HS-5 (cell line): ENCODE data around the gene OR2C1.

ENCODE experiments used
- DNase-seq: peaks from one replicate; pipeline ENCODE4 v3.0.0-alpha.2; 2012; ENCODE audit warnings: low read depth

Gene OR2C1

DNA sequence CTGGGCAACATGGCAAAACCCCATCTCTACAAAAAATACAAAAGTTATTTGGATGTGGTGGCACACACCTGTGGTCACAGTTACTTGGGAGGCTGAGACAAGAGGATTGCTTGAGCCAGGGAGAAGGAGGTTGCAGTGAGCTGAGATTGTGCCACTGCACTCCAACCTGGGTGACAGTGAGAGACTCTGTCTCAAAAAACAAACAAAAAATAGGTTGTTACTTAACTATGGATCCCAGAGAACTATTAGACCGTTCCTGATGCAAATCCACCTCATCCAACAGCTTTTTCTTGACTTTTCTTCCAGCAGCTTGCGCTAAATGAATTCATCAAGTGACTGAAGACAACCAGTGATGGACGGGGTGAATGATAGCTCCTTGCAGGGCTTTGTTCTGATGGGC lies at the start of gene OR2C1:
Gene OR2C1 (plus strand): TSS at position 301 of the 400 bp plus-strand sequence. CDS start 52 bp downstream, at position 353.
- no peak for DNase-seq

DNA sequence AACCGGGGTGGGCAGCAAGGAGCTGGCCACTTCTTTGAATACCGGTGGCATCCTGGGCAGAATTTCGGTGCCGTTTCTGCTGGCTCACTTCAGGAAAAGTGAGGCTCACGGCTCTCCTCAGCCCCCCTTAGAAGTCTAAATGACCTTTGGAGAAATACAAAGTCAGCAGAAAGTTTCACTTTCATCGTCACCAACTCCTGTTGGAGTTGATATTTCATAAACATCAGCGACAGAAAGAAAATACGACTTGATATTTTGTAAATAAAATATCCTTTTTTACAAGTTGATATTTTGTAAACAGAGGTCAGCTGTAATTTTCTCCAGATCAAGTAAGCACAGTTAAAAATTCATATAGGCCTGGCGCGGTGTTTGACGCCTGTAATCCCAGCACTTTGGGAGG lies 49.6 kb upstream of the OR2C1 start:
- no peak for DNase-seq

DNA sequence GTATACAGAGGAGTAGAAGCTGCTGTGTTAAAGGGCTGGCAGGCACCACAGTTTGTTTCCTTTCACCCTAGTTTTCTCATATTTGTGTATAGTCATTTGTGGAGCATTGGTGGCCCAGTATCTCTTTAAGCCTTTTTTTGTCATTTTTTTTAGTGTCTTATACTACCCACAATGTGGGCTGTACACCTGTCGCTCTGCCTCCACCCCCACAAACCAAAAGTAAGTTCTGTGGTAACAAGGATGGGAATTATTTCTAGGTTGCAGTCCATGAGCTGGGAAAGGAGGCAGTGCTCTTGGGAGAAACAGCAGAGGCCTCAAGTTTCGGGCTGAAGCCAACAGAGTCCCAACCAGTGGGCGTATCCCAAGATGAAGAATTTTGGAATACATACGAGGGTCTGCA lies 44.2 kb upstream of the OR2C1 start:
- DNase-seq = no peak

DNA sequence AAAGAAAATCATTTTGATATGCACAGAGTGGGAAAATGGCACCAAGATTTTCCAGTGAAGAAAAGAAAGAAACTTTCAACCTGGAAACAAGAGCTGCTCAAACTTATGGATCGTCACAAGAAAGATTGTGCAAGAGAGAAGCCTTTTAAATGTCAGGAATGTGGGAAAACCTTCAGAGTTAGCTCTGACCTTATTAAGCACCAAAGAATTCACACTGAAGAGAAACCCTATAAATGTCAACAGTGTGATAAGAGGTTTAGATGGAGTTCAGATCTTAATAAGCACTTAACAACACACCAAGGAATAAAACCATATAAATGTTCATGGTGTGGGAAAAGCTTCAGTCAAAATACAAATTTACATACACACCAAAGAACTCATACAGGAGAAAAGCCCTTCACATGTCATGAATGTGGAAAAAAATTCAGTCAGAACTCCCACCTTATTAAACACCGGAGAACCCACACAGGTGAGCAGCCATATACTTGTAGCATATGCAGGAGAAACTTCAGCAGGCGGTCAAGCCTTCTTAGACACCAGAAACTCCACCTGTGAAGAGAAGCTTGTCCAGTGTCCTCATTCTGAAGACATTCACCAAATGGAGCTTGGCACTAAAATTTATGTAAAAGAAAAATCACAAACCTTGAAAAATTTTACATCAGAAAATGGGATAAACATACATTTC lies 38.2 kb upstream of the OR2C1 start:
- DNase-seq = no peak

DNA sequence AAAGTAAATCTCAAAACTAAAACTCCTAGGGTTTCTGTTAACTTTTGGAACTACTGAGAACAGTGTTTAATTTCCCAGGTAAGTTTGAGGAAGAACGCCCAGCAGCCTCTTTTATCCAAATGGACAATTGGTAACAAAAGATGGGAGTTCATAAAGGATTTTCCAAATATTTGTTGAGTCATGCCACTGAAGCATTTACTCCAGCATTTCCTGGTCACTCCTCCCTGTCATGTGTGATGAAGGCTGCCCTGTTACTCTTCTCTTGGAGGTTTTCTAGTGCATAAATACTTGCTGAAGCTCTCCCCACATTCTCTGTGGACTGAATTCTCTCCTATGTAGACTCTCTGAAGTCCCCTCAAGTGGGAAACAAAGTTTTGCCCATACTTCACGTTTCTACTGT lies 33.9 kb upstream of the OR2C1 start:
- DNase-seq = no peak

- no peak for DNase-seq
These were observed 28.2 kb upstream of the OR2C1 start for GRCh38 chr16:3327514-3327913.

DNA sequence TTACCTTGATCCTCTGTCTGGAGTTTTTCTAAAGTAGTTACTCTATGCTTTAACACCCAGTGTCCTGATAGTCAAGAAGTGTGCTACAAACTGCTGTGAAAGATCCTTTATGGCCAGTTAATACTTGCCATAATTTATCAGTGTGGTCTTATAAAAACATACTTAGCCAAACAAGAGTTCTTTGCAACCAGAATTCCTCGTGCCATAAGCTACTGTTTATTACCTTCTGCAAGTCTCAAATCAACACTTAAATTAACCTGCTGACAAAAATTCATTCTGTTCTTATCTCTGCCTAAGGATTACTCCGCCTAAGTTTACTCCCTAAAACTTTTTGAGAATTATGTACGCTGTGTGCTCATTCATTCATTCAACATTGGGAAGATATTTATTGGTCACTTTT lies 27.6 kb upstream of the OR2C1 start:
- DNase-seq = no peak

GRCh38 chr16:3328643-3329042 lies 27.0 kb upstream of the OR2C1 start:
- DNase-seq = no peak

GRCh38 chr16:3346041-3346440 lies 9.6 kb upstream of the OR2C1 start:
- DNase-seq = no peak

- no peak for DNase-seq
These were observed 8.1 kb upstream of the OR2C1 start for GRCh38 chr16:3347586-3347985.

DNA sequence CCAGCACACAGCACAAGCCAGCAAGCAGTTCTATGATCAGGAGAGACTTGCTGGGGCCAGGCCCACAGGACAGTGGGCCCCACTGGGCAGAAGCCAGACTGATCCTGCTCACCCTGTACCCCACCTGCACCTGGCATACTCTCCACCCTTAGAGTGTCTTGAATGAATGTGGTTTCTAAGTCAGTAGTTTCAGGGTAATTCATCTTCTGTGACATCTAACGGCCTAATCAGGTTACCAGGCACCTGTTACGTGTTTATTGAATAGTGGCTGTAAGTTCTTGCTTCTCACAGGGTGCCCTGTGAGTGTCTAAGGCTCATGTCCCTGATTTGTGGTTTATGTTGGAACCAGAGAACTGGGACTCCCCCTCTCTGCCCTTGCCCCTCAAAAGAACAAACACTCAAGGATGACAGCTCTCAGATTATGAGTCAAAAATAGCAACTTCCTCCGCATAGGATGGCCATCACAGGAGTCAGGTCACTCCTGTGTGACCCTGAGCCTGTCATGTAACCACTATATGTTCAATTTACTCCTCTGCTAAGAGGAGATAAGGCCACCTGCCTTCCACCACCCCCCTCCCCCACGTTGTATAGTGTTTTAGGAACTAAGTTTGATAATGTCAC lies 7.0 kb upstream of the OR2C1 start:
- no peak for DNase-seq

- no peak for DNase-seq
These were observed 6.5 kb upstream of the OR2C1 start for GRCh38 chr16:3349175-3349574.

DNA sequence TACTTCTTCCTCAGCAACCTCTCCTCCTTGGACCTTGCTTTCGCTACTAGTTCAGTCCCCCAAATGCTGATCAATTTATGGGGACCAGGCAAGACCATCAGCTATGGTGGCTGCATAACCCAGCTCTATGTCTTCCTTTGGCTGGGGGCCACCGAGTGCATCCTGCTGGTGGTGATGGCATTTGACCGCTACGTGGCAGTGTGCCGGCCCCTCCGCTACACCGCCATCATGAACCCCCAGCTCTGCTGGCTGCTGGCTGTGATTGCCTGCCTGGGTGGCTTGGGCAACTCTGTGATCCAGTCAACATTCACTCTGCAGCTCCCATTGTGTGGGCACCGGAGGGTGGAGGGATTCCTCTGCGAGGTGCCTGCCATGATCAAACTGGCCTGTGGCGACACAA lies 429 bp downstream of the OR2C1 start:
- no peak for DNase-seq

DNA sequence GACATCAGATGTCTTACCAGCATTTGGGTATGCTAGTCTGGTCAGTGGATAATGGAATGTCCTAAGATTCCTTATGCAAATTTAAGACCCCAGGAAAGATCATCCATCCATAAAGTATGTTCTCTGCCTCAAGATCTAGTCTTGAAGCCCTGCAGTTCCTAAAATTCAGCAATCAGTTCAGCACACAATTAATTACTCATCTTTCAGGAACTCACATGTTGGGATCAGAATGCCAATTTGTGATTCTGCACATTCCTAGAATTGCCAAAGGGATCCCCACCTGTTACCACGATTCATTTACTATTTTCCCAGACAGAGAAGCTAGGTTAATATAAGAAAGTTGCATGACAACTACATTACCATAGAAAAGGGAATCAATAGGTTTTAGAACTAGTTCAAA lies 3.2 kb downstream of the OR2C1 start:
- DNase-seq = no peak

GRCh38 chr16:3362931-3363330 lies 7.2 kb downstream of the OR2C1 start:
- no peak for DNase-seq

DNA sequence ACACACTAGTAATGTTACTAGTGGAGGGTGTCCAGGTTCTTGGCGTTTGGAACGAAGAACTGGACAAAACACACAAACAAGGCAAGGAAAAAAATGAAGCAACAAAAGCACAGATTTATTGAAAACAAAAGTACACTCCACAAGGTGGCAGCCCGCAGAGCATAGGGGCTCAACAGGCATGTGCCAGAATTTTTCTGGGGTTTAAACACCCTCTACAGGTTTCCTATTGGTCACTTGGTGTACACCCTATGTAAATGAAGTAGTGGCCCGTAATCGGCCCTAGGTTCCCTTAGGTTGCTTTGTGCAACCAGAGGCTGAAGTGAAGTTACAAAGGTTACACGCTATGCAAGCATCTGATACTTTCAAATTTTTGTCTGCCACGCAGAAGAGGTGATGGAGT lies 8.1 kb downstream of the OR2C1 start:
- DNase-seq = no peak

DNA sequence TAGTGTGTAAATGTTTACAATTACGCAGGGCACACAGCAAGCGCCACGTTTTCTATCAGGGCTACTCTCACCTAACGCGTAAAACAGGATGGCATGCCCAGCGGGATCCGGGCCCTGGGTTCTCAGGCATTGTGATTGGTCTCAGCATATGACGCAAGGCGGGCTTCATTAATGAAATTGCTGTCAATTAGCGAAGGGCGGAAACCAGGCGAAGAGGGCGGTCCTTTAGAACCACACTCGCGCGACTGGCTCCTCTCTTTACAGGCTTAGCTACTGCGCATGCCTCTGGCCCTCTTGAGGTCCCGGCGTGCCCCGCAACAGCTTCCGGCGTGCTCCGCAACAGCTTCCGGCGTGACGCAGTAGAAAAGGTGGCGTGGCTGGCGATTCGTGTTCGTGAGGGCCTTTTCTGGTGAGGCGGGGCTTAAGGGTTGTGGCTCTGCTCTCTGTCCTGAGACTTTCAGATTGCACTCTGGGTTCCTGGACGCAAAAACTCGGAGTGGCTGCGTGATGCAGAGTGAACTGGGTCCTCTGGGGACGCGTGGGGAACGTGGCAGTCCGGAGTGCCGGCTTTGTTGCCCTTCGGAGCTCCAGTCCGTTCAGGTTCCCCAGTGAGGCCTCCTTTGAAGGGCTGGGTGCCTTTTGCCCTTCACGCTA lies 9.2 kb downstream of the OR2C1 start:
- peak; percentile 80 for DNase-seq

- DNase-seq = no peak
These were observed 13.4 kb downstream of the OR2C1 start for GRCh38 chr16:3369073-3369472.

DNA sequence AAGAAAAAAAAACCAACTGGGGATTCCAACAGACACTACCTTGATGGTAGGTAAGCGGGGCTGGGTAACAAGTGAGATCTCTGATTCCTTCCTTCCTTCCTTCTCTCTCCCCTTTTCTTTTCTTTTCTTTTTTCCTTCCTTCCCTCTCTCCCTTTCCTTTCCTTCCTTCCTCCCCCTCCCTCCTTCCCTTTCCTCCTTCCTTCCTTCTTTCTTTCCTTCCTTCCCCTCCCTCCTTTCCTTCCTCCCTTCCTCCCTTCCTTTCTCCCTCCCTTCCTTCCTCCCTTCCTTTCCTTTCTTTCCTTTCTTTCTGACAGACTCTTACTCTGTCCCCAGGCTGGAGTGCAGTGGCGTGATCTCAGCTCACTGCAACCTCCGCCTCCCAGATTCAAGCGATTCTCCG lies 20.0 kb downstream of the OR2C1 start:
- DNase-seq = no peak

DNA sequence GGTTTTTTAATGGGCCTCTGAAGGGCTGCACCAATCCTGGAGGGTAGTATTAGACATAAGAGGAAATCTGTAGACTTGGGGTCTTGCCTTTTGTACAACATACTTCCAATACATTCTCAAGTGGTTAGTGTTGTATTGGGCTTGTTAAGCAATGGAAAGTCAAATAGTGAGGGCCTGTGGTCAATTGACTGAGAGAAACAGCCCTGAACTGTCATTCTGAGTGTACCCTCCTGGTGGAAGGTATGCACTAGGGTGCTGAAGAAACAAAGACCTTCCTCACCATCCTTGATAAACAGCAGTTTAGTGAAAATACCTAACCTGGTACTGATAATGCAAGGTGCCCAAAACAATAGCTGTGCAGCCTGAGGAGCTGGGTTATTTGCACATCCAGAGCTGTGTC lies 22.2 kb downstream of the OR2C1 start:
- DNase-seq = no peak

GRCh38 chr16:3383045-3383448 lies 27.4 kb downstream of the OR2C1 start:
- DNase-seq = no peak

DNA sequence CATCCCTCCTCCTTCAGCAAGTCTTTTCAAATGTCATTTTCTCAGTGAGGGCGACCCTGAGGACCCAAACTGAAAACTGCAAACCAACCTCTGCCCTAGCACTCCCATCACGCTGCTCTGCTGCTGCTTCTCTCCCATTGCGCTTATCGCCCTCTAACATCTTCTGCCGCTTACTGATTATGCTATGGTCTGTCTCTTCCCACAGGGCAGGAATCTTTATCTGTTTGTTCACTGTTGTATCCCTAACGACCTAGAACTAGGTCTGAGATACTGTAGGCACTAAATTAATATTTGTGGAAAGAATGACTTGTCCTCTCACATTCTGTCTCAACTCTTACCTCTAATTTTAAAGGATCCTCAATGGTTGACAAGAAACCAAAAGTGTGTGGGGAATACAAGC lies 32.6 kb downstream of the OR2C1 start:
- no peak for DNase-seq

DNA sequence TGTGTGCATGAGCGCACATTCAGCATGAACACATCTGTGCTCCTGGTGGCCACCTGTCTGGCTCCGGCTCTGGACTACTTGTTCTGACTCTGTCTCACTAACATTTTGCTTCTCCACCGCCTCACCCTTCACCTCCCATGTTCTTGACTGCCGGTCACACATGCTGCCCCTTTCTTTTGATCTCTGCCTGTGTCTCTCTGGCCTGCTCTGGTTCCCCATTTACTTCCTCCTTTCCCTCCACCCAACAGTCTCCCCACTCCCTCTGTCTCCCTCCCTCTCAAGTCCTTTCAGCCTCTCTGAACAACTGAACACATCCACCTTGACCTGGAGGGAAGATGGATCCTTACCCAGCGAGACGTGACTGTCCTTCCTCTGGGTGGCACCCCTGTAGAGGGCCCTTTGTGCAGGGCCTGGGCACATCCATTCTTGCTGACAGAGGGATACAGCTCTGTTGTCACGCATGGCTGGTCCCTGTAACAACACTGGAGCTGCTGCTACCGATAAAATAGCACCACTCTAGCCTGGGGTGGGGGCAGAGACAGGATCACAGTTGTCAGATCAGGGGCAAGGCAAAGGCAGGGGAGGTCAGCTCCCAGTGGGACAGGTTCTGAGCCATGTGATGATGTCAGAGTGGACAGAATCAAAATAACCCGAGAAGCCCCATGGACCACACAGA lies 34.1 kb downstream of the OR2C1 start:
- DNase-seq = no peak
